Activated CD4-positive, alpha-beta T cell treated with anti-CD3 and anti-CD28 coated beads for 36 hours (primary cell): Measurements from ENCODE around the gene FOXO1. TPM values are rescaled to one million over a fixed set of nuclear protein-coding genes. Genes with fewer than 3 reads are reported as not detected.

ENCODE experiments used
- ATAC-seq: fragments of 200-7000 bp; cut with Tn5 transposase; one replicate; pipeline ENCODE4 v1.10.0; 2021; ENCODE audit warnings: mild to moderate bottlenecking, moderate library complexity
- CTCF ChIA-PET: fragments of 350-600 bp; sonication (Branson Sonifier 250); formaldehyde crosslinking; loops from one replicate; lab custom pipeline; 2021; ENCODE audit warnings: antibody characterized with exemption; lab: Charles Lee
- POLR2A ChIA-PET: fragments of 350-600 bp; sonication (Branson Sonifier 250); formaldehyde crosslinking; loops from one replicate; lab custom pipeline; 2021; ENCODE audit warnings: antibody characterized with exemption, inconsistent platforms; lab: Charles Lee
- DNase-seq: peaks from one replicate; pipeline ENCODE4 v3.0.0-alpha.2; 2020
- H3K27ac Mint-ChIP-seq: one replicate; pipeline ENCODE4 v1.8.0; 2021; ENCODE audit warnings: mixed read lengths
- H3K27me3 Mint-ChIP-seq: one replicate; pipeline ENCODE4 v1.8.0; 2021; ENCODE audit warnings: mixed read lengths
- H3K36me3 Mint-ChIP-seq: one replicate; pipeline ENCODE4 v1.8.0; 2021; ENCODE audit warnings: low read depth, mixed read lengths
- H3K4me1 Mint-ChIP-seq: one replicate; pipeline ENCODE4 v1.8.0; 2021; ENCODE audit warnings: mixed read lengths
- H3K4me3 Mint-ChIP-seq: one replicate; pipeline ENCODE4 v1.8.0; 2021; ENCODE audit warnings: mild to moderate bottlenecking, moderate library complexity, mixed read lengths
- H3K9me3 Mint-ChIP-seq: one replicate; pipeline ENCODE4 v1.8.0; 2021; ENCODE audit warnings: low read depth, mixed read lengths
- intact Hi-C, 2 experiments: fragments of 100-400 bp; cut with DNase I in 1 of 2; cut with micrococcal nuclease in 1 of 2; formaldehyde crosslinking; loops; one replicate each; pipeline versions ENCODE4 v1.14.2 to v1.15.1; 2022 to 2024; cut with DNase I, micrococcal nuclease
- total RNA-seq, 2 experiments: library from RNA; stranded (reverse); gene quantifications; one replicate each; pipeline ENCODE4 v1.2.3, GENCODE V29; 2021

FOXO1 gene
- total RNA-seq, 2 experiments from 2014 or later, result 37.5 to 42.5 TPM

DNA sequence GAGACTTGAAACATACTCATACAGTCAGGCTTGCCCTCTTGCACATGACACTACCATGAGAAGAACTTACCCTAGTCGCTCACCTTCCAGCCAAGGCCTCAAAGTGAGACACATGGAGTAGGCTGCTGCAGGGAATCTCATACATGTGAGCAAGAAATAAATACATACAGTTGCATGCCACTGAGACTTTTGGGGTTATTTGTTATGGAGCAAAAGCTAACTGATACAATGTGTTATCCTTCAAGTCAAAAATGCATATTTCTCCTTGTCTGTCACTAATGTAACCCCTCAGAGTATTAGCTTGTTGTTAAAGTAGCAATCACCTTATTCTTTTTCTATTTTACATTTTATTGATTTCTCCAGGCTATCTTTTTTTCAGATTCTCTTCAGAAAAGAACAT lies 58.1 kb downstream of the FOXO1 start:
- Mint-ChIP-seq H3K27me3 (no peaks in the 10 kb centered on the region), H3K36me3 (peaks cover 30% of the 10 kb centered on the region), H3K9me3 (peaks cover 2% of the 10 kb centered on the region), H3K27ac (peak overlapping the region; percentile 26), H3K4me1 (peaks cover 89% of the 10 kb centered on the region), H3K4me3 (no peak overlapping the region)
- ATAC-seq, result no peak
- ChIA-PET POLR2A (interaction anchor here (0.7 kb wide), 1 partner anchor 37 kb away, joined by 3 read pairs; no protein-coding TSS in a partner anchor), CTCF (interaction anchor here (0.8 to 1.6 kb wide), 4 partner anchors 10 to 446 kb away, joined by 3 read pairs; no protein-coding TSS in a partner anchor)
- no peak for DNase-seq
- intact Hi-C loops, result no loop called here

GRCh38 chr13:40605573-40605972 lies 60.9 kb downstream of the FOXO1 start:
- Mint-ChIP-seq H3K9me3 (peaks cover 2% of the 10 kb centered on the region), H3K4me3 (peak overlapping the region; percentile 14), H3K27ac (peak overlapping the region; percentile 76), H3K4me1 (peaks cover 84% of the 10 kb centered on the region), H3K27me3 (no peaks in the 10 kb centered on the region), H3K36me3 (peaks cover 22% of the 10 kb centered on the region)
- POLR2A ChIA-PET, result interaction anchor here (0.6 kb wide), 1 partner anchor 216 kb away, joined by 3 read pairs; no protein-coding TSS in a partner anchor
- intact Hi-C loops, result no loop called here
- peak; percentile 63 for ATAC-seq
- CTCF ChIA-PET, result interaction anchor here (0.5 to 1.3 kb wide), 3 partner anchors 120 to 589 kb away, joined by 3 to 4 read pairs (median 3); no protein-coding TSS in a partner anchor
- DNase-seq, result no peak

GRCh38 chr13:40604135-40604534 lies 62.3 kb downstream of the FOXO1 start:
- no peak for DNase-seq
- Mint-ChIP-seq H3K9me3 (peaks cover 2% of the 10 kb centered on the region), H3K4me3 (no peak overlapping the region), H3K4me1 (peaks cover 86% of the 10 kb centered on the region), H3K36me3 (peaks cover 21% of the 10 kb centered on the region), H3K27me3 (no peaks in the 10 kb centered on the region), H3K27ac (peak overlapping the region; percentile 60)
- intact Hi-C loops, result no loop called here
- ChIA-PET CTCF (interaction anchor here (0.8 kb wide), 1 partner anchor 64 kb away, joined by 4 read pairs; no protein-coding TSS in a partner anchor), POLR2A (no interaction called here)
- no peak for ATAC-seq

DNA sequence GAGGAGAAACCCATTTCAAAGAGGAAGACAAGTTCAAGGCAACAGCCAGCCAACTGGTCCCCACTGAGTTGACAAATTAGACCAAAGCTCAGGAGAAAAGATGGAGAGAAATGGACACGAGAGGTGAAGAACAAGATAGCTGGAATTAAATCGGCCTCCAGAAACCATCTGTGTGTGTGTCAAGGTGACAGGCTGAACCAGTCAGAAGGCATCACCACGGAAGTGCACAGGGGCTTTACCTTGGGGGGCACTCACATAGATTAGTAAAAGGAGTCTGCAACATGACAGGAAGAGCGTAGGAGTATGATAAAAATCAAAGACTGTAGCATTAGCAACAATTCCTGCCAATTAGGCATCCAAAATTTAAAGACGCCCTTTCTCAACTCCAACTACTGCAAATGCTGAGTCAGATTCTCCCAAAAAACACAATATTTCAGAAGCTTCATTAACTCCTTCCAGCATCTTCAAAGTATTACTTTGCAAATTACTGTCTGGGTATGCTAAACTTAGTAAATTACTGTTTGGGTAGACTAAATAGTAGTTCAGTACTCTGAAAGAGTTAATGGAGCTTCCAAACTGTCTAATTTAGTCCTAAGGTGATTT lies 66.2 kb downstream of the FOXO1 start:
- CTCF ChIA-PET, result interaction anchor here (1.0 to 1.4 kb wide), 3 partner anchors 9 to 36 kb away, joined by 3 to 5 read pairs (median 3); no protein-coding TSS in a partner anchor
- H3K27ac Mint-ChIP-seq, result peak overlapping the region; percentile 89
- H3K27me3 Mint-ChIP-seq, result no peaks in the 10 kb centered on the region
- peaks cover 7% of the 10 kb centered on the region for H3K36me3 Mint-ChIP-seq
- peaks cover 91% of the 10 kb centered on the region for H3K4me1 Mint-ChIP-seq
- POLR2A ChIA-PET, result interaction anchor here (0.5 to 0.8 kb wide), 2 partner anchors 24 to 114 kb away, joined by 3 to 4 read pairs; no protein-coding TSS in a partner anchor
- DNase-seq (peak; percentile 61), ATAC-seq (peak; percentile 54)
- intact Hi-C loops, result no loop called here
- peak overlapping the region; percentile 57 for H3K4me3 Mint-ChIP-seq
- H3K9me3 Mint-ChIP-seq, result no peaks in the 10 kb centered on the region

GRCh38 chr13:40599747-40600146 lies 66.7 kb downstream of the FOXO1 start:
- Mint-ChIP-seq H3K9me3 (no peaks in the 10 kb centered on the region), H3K4me3 (peak overlapping the region; percentile 57), H3K27me3 (no peaks in the 10 kb centered on the region), H3K4me1 (peaks cover 93% of the 10 kb centered on the region), H3K36me3 (peaks cover 7% of the 10 kb centered on the region), H3K27ac (peak overlapping the region; percentile 89)
- peak; percentile 40 for ATAC-seq
- intact Hi-C loops, result loop anchor here (2.0 to 5.0 kb wide), 3 partner anchors 63 to 497 kb away; no protein-coding TSS in a partner anchor
- DNase-seq, result no peak
- ChIA-PET CTCF (interaction anchor here (1.1 to 1.4 kb wide), 2 partner anchors 10 to 36 kb away, joined by 3 read pairs; no protein-coding TSS in a partner anchor), POLR2A (no interaction called here)

- Mint-ChIP-seq H3K9me3 (no peaks in the 10 kb centered on the region), H3K36me3 (peaks cover 7% of the 10 kb centered on the region), H3K4me3 (peak overlapping the region; percentile 57), H3K27me3 (no peaks in the 10 kb centered on the region), H3K27ac (peak overlapping the region; percentile 89), H3K4me1 (peaks cover 93% of the 10 kb centered on the region)
- peak; percentile 66 for ATAC-seq
- POLR2A ChIA-PET, result interaction anchor here (0.6 to 1.2 kb wide), 4 partner anchors 25 to 795 kb away, joined by 3 to 6 read pairs (median 3); no protein-coding TSS in a partner anchor
- peak; percentile 52 for DNase-seq
- intact Hi-C loops, result loop anchor here (2.0 to 5.0 kb wide), 3 partner anchors 64 to 496 kb away; no protein-coding TSS in a partner anchor
- CTCF ChIA-PET, result interaction anchor here (0.7 to 0.8 kb wide), 3 partner anchors 10 to 412 kb away, joined by 3 to 4 read pairs (median 3); no protein-coding TSS in a partner anchor
Observed at GRCh38 chr13:40599124-40599523, 67.3 kb downstream of the FOXO1 start.

DNA sequence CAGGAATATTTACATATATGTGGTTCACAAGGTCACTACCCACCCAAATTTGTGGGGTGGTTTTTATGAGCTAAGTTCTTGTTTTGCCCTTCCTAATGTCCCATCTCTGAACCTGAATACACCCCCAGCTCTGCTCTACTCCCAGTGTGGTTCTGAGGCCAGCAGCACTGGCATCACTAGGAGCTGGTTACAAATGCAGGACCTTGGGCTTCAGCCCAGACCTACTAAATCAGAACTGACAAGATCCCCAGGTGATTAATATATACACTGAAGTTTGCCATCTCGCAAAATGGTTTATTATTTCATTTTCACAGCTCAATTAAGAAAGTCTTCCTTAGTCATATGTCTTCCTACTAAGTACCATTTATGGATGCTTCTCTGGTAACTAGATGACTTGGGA lies 67.9 kb downstream of the FOXO1 start:
- DNase-seq (no peak), ATAC-seq (no peak)
- H3K4me3 Mint-ChIP-seq, result peak overlapping the region; percentile 57
- H3K27ac Mint-ChIP-seq, result peak overlapping the region; percentile 89
- no peaks in the 10 kb centered on the region for H3K27me3 Mint-ChIP-seq
- H3K4me1 Mint-ChIP-seq, result peaks cover 93% of the 10 kb centered on the region
- ChIA-PET POLR2A (interaction anchor here (0.6 to 1.2 kb wide), 2 partner anchors 47 to 506 kb away, joined by 3 read pairs; no protein-coding TSS in a partner anchor), CTCF (interaction anchor here (0.7 to 0.8 kb wide), 3 partner anchors 10 to 411 kb away, joined by 3 to 4 read pairs (median 3); no protein-coding TSS in a partner anchor)
- H3K9me3 Mint-ChIP-seq, result no peaks in the 10 kb centered on the region
- intact Hi-C loops, result loop anchor here (2.0 to 5.0 kb wide), 3 partner anchors 64 to 496 kb away; no protein-coding TSS in a partner anchor
- H3K36me3 Mint-ChIP-seq, result peaks cover 9% of the 10 kb centered on the region

DNA sequence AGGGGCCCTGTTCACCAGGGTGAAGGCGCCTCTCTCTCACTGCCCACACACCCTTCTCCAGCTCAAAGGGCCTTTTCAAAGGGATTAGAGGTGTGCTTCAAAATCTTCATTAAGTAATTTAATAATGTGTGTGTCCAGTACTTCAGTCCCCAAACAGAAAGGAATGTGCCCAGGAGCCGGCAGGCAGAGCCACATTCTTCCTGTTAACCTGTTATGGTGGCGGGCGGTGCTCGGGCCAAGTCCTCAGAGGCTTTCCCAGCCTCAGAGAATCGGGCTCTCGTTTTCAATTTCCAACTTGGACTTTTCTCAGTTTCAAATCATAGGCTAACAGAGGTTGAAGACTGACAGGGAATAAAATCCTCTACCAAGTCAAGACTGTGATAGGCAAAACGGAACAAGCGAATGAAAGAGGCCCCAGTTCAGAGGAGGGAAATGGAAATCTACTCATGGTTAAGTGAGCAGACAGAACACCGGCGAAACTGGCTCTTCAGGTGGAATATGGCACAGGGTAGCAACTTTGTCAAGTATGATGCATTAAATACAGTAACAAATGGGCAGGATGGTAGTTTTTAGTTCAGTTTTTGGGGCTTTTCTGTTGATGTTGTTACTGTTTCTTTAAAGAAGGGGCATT lies 68.6 kb downstream of the FOXO1 start:
- DNase-seq (no peak), ATAC-seq (no peak)
- H3K27ac Mint-ChIP-seq, result peak overlapping the region; percentile 89
- no peaks in the 10 kb centered on the region for H3K27me3 Mint-ChIP-seq
- peaks cover 92% of the 10 kb centered on the region for H3K4me1 Mint-ChIP-seq
- H3K4me3 Mint-ChIP-seq, result peak overlapping the region; percentile 57
- intact Hi-C loops, result loop anchor here (2.0 to 5.0 kb wide), 5 partner anchors 15 to 495 kb away; no protein-coding TSS in a partner anchor
- POLR2A ChIA-PET, result interaction anchor here (0.6 to 1.2 kb wide), 2 partner anchors 47 to 505 kb away, joined by 3 read pairs; no protein-coding TSS in a partner anchor
- no peaks in the 10 kb centered on the region for H3K9me3 Mint-ChIP-seq
- CTCF ChIA-PET, result interaction anchor here (0.7 kb wide), 1 partner anchor 10 kb away, joined by 3 read pairs; no protein-coding TSS in a partner anchor
- H3K36me3 Mint-ChIP-seq, result peaks cover 9% of the 10 kb centered on the region

- Mint-ChIP-seq H3K36me3 (peaks cover 9% of the 10 kb centered on the region), H3K4me1 (peaks cover 91% of the 10 kb centered on the region), H3K9me3 (no peaks in the 10 kb centered on the region), H3K27ac (peak overlapping the region; percentile 89), H3K4me3 (peak overlapping the region; percentile 50), H3K27me3 (no peaks in the 10 kb centered on the region)
- ATAC-seq, result peak; percentile 26
- POLR2A ChIA-PET, result no interaction called here
- no peak for DNase-seq
- intact Hi-C loops, result loop anchor here in 1 of 2 experiments (2.0 to 5.0 kb wide), 3 partner anchors 14 to 79 kb away; no protein-coding TSS in a partner anchor
- CTCF ChIA-PET, result interaction anchor here (0.8 to 0.9 kb wide), 2 partner anchors 15 to 86 kb away, joined by 4 to 5 read pairs; no protein-coding TSS in a partner anchor
Observed at GRCh38 chr13:40596484-40596883, 70.0 kb downstream of the FOXO1 start.

DNA sequence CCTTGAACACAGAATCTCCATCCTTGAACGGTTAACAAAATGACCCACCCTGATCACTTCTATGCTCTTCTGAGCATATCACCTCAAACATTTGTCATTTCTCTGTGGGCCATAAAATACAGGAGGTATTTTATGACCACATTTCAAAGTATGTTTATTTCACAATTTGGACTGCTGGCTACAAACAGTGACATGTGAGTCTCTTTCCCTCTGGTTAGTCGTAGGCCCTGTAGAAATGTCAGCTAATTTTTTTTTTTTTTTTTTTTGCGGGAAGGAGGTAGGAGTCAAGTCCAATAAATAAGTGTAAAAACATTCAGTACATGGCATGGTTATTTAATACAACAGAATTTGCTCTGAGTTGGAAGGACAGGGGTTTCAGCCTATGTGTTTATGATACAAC lies 70.7 kb downstream of the FOXO1 start:
- Mint-ChIP-seq H3K27me3 (no peaks in the 10 kb centered on the region), H3K36me3 (peaks cover 13% of the 10 kb centered on the region), H3K4me1 (peaks cover 94% of the 10 kb centered on the region), H3K27ac (peak overlapping the region; percentile 27), H3K9me3 (no peaks in the 10 kb centered on the region), H3K4me3 (no peak overlapping the region)
- ChIA-PET CTCF (interaction anchor here (0.8 to 0.9 kb wide), 2 partner anchors 14 to 87 kb away, joined by 4 to 5 read pairs; no protein-coding TSS in a partner anchor), POLR2A (no interaction called here)
- intact Hi-C loops, result loop anchor here in 1 of 2 experiments (2.0 to 5.0 kb wide), 3 partner anchors 13 to 78 kb away; no protein-coding TSS in a partner anchor
- DNase-seq (no peak), ATAC-seq (no peak)
